Epithelial cell of prostate (primary cell): ENCODE results near the gene RNH1.
A peak's percentile ranks its signal among the peaks of the same experiment; 100 is the strongest.
"Not testable (repeated sequence)": the region's sequence is repeated elsewhere in the genome, so short reads cannot be mapped to it uniquely, and the experiment has no call there.

ENCODE experiments used
- DNase-seq: peaks from one replicate; pipeline ENCODE4 v3.0.0-alpha.2; 2011; ENCODE audit warnings: low read depth, low spot score
- H3K27ac ChIP-seq: fragments of 450-650 bp; 2 replicates; pipeline ENCODE4 v1.5.1; 2017; ENCODE audit warnings: mild to moderate bottlenecking

RNH1 gene

GRCh38 chr11:520428-521176 lies 13.6 kb upstream of the RNH1 start:
- DNase-seq = no peak
- H3K27ac ChIP-seq = no peak overlapping the region

- H3K27ac ChIP-seq = peak overlapping the region; percentile 100
- peak; percentile 94 for DNase-seq
Observed at GRCh38 chr11:518463-519202, 11.6 kb upstream of the RNH1 start.

- not testable (repeated sequence) for DNase-seq
- peak overlapping the region; percentile 100 for H3K27ac ChIP-seq
Observed at GRCh38 chr11:516918-517685, 10.1 kb upstream of the RNH1 start.

- no peak for DNase-seq
- peak overlapping the region; percentile 100 for H3K27ac ChIP-seq
Observed at GRCh38 chr11:516400-516799, 9.4 kb upstream of the RNH1 start.

- peak overlapping the region; percentile 100 for H3K27ac ChIP-seq
- DNase-seq = peak; percentile 97
Observed at GRCh38 chr11:515131-515530, 8.1 kb upstream of the RNH1 start.

GRCh38 chr11:514606-515005 lies 7.6 kb upstream of the RNH1 start:
- no peak for DNase-seq
- peak overlapping the region; percentile 100 for H3K27ac ChIP-seq

- H3K27ac ChIP-seq = peak overlapping the region; percentile 100
Observed at GRCh38 chr11:512761-513595, 5.9 kb upstream of the RNH1 start.

GRCh38 chr11:508956-509355 lies 1.9 kb upstream of the RNH1 start:
- H3K27ac ChIP-seq = no peak overlapping the region
- DNase-seq = no peak

More at GRCh38 chr11:512761-513595, 5.9 kb upstream of the RNH1 start:
- DNase-seq = no peak

GRCh38 chr11:507727-508515 lies 879 bp upstream of the RNH1 start:
- peak overlapping the region; percentile 100 for H3K27ac ChIP-seq
- DNase-seq = no peak

- H3K27ac ChIP-seq = peak overlapping the region; percentile 100
- DNase-seq = peak; percentile 90
Observed at GRCh38 chr11:506238-506994, 626 bp downstream of the RNH1 start.

- H3K27ac ChIP-seq = peak overlapping the region; percentile 100
- DNase-seq = no peak
Observed at GRCh38 chr11:504994-505344, 2.1 kb downstream of the RNH1 start.

- H3K27ac ChIP-seq = peak overlapping the region; percentile 100
- no peak for DNase-seq
Observed at GRCh38 chr11:504053-504993, 2.7 kb downstream of the RNH1 start.

GRCh38 chr11:503179-503981 lies 3.7 kb downstream of the RNH1 start:
- no peak for DNase-seq
- H3K27ac ChIP-seq = peak overlapping the region; percentile 100

GRCh38 chr11:502288-503178 lies 4.5 kb downstream of the RNH1 start:
- DNase-seq = no peak
- peak overlapping the region; percentile 100 for H3K27ac ChIP-seq

GRCh38 chr11:501683-502287 lies 5.3 kb downstream of the RNH1 start:
- no peak for DNase-seq
- H3K27ac ChIP-seq = no peak overlapping the region
